Heart right ventricle (tissue), 16 donors: ENCODE measurements around the gene EXOC8. TPM values are rescaled to one million over a fixed set of nuclear protein-coding genes. Genes with fewer than 3 reads are reported as not detected.

Experiments used
- ATAC-seq, 8 donors: fragments of 200-7000 bp; cut with Tn5 transposase; one replicate each; pipeline ENCODE4 v1.9.1; 2020; ENCODE audit warnings: mild to moderate bottlenecking in 8 of 8, moderate library complexity in 8 of 8, moderate number of reproducible peaks in 1 of 8
- DNase-seq, 2 donors: peaks; one replicate each; pipeline ENCODE4 v3.0.0-alpha.2; 2020
- H3K27ac ChIP-seq, 10 donors: fragments of 200-600 bp; sonication (generic) in 2 of 10; one replicate each; pipeline versions ENCODE4 v1.5.0 to v1.8.0; 2020 to 2022; ENCODE audit warnings: mild to moderate bottlenecking in 3 of 10
- H3K27me3 ChIP-seq, 7 donors: fragments of 200-600 bp; one replicate each; pipeline ENCODE4 v1.8.0; 2021 to 2022; ENCODE audit warnings: mild to moderate bottlenecking in 2 of 7
- H3K36me3 ChIP-seq, 9 donors: fragments of 200-600 bp; sonication (generic) in 1 of 9; one replicate each; pipeline versions ENCODE4 v1.5.0 to v1.8.0; 2020 to 2022; ENCODE audit warnings: mild to moderate bottlenecking in 2 of 9
- H3K4me1 ChIP-seq, 9 donors: fragments of 200-600 bp; sonication (generic) in 1 of 9; one replicate each; pipeline versions ENCODE4 v1.5.0 to v1.8.0; 2020 to 2022; ENCODE audit warnings: mild to moderate bottlenecking in 4 of 9
- H3K4me3 ChIP-seq, 10 donors: fragments of 200-600 bp; sonication (generic) in 2 of 10; one replicate each; pipeline versions ENCODE4 v1.5.0 to v1.8.0; 2020 to 2022; ENCODE audit warnings: mild to moderate bottlenecking in 7 of 10, moderate library complexity in 2 of 10
- H3K9me3 ChIP-seq, 11 donors: fragments of 200-600 bp in 10 of 11; sonication (generic) in 2 of 11; one replicate each; pipeline versions ENCODE4 v1.5.0 to v1.8.0; 2013 to 2022; ENCODE audit warnings: mild to moderate bottlenecking in 2 of 11, control low read depth in 1 of 11, moderate library complexity in 1 of 11
- WGBS, 2 donors: extraction: QIAGEN DNeasy Blood & Tissue Kit; methylation state at CpG; one replicate each; pipeline ENCODE4 v1.1.7; 2013; ENCODE audit warnings: inconsistent platforms in 1 of 2; 5-methylcytosine and 5-hydroxymethylcytosine counted together
- intact Hi-C, 10 donors: fragments of 100-400 bp; cut with DNase I; formaldehyde crosslinking; loops; one replicate each; pipeline versions ENCODE4 v1.11.1 to v1.14.2; 2022
- polyA plus RNA-seq, 2 donors: library from polyadenylated mRNA; stranded (reverse); fragments of 200-250 nt; gene quantifications; one replicate each; pipeline ENCODE4 v1.2.3, GENCODE V29; 2013
- total RNA-seq, 10 donors: library from RNA; stranded (reverse); fragmentation: NEBNext Ultra II Directional in 3 of 10; extraction: Animal tissue kit (Norgen Biotek cat#: 25700) in 3 of 10; gene quantifications; one replicate each; pipeline versions ENCODE4 v1.2.1 to v1.2.4, GENCODE V29; 2021 to 2023
- TF ChIP-seq, protein P1 (sequence below), 9 donors: fragments of 200-600 bp; sonication (generic) in 2 of 9; IDR thresholded peaks; one replicate each; pipeline versions ENCODE4 v1.5.0 to v1.8.0; 2021 to 2022; ENCODE audit warnings: antibody characterized with exemption in 9 of 9, mild to moderate bottlenecking in 5 of 9, moderate library complexity in 1 of 9
- donor health status: Arrhythmogenic right ventricular cardiomyopathy.
- donor health status: ischemic (EF 13 %, LVEDD 7.1; RV severe dilation, severe dysfunction).
- donor health status: healthy with polysubstance abuse.
- donor health status: DM: no; HTN: yes; CAD: no.
- donor health status: DM: no; HTN: no; CAD: no.
- donor health status: ischemic (EF 25% LVEDD 6.9; RV normal size, moderate dysfunction).
- donor health status: ischemic (EF 25% LVEDD 5.7; RV mildly dilated, moderate dysfunction).
- donor health status: healthy.
- donor health status: DM: yes; HTN: yes; CAD: no.
- donor health status: Ischemic cardiomyopathy.
- donor health status: ischemic (EF 35%, LVEDD 5.7; RV mildly dilated, moderate dysfunction).
- donor health status: nonischemic (EF 11% LVEDD 7.7; RV severe dilation, severe dysfunction).
- donor health status: DM: yes; HTN: yes; CAD: no.
- donor health status: PGD.
- donor health status: ischemic (EF 29% LVEDD 5.4; RV normal size, mild dysfunction).
- donor health status: nonischemic (EF 23%, LVEDD 6.1; RV moderate dilation, normal function).

Gene EXOC8
- total and polyA plus RNA-seq, 12 donors: 3.5 to 16.7 (median 12.4) TPM

DNA sequence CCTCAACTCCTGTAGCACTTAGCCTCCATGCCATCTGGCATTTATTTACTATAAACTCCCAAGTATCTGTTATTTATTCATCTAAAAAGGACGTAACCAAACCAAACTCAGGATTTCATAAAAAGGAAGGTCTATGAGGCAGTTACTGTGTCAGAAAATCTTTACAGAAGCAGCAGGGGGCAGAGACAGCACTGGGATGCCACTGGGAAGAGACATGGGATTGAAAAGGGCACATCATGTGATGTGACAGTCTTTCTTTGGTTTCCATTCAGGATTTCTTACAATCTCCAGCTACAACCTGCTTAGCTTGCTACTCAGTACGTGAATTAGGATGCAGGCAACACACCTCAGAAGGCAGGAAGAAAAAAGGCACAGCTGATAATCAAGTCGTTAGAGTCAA is 31.6 kb upstream of the EXOC8 start:
- H3K4me1 ChIP-seq: peaks cover 0 to 26% (median 0%) of the 10 kb centered on the region in 9 donors

DNA sequence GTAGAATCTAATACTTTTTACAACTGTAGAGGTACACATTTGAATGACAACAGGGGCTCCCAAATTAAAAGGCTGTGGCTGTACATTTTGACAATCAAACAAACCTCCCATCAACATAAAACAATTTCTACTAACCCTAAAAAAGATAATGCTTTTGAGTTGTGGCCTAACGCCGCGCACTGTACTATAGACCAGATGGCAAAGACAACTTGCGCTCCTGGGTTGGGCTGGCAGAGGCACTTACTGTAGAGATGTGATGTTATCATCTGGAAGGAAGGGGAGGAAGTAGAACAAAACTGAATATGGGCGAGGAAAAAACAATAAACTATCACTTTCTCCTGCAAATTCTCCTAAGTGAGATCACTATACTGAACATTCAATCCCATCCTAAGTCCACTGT is 26.5 kb upstream of the EXOC8 start:
- Histone ChIP-seq H3K27ac (peak overlapping the region in 3 of 10 donors; percentile 4 to 29 (median 15)), H3K4me3 (no peak overlapping the region), H3K9me3 (no peaks in the 10 kb centered on the region), H3K4me1 (peaks cover 0 to 41% (median 14%) of the 10 kb centered on the region in 9 donors), H3K27me3 (no peaks in the 10 kb centered on the region), H3K36me3 (peaks cover 0 to 97% (median 16%) of the 10 kb centered on the region in 9 donors)
- TF ChIP-seq, protein P1, sequence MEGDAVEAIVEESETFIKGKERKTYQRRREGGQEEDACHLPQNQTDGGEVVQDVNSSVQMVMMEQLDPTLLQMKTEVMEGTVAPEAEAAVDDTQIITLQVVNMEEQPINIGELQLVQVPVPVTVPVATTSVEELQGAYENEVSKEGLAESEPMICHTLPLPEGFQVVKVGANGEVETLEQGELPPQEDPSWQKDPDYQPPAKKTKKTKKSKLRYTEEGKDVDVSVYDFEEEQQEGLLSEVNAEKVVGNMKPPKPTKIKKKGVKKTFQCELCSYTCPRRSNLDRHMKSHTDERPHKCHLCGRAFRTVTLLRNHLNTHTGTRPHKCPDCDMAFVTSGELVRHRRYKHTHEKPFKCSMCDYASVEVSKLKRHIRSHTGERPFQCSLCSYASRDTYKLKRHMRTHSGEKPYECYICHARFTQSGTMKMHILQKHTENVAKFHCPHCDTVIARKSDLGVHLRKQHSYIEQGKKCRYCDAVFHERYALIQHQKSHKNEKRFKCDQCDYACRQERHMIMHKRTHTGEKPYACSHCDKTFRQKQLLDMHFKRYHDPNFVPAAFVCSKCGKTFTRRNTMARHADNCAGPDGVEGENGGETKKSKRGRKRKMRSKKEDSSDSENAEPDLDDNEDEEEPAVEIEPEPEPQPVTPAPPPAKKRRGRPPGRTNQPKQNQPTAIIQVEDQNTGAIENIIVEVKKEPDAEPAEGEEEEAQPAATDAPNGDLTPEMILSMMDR (IDR thresholded peaks at IDR 0.05): no peak
- DNase-seq: no peak
- no peak for ATAC-seq
- 76 to 79% methylated on average over 5 of the region's 5 CpGs for WGBS, 2 donors
- intact Hi-C loops: loop anchor here in 2 of 10 donors (5.0 kb wide), 2 partner anchors 58 to 243 kb away; partner anchors contain the start of gene EGLN1 (in 1 of the 2)

More for the DNA sequence above, 31.6 kb upstream of the EXOC8 start:
- Histone ChIP-seq H3K27ac (peak overlapping the region in 1 of 10 donors; percentile 24), H3K36me3 (peaks cover 0 to 91% (median 19%) of the 10 kb centered on the region in 9 donors), H3K9me3 (no peaks in the 10 kb centered on the region), H3K27me3 (no peaks in the 10 kb centered on the region), H3K4me3 (no peak overlapping the region)
- TF ChIP-seq, protein P1 (IDR thresholded peaks at IDR 0.05): peak in 4 of 9 donors; percentile 4 to 21 (median 17)
- 68% methylated on average over 3 of the region's 3 CpGs for WGBS, 2 donors
- intact Hi-C loops: loop anchor here in 3 of 10 donors (5.0 kb wide), 2 partner anchors 48 to 53 kb away; partner anchors contain the start of gene EGLN1 (in 1 of the 3)
- ATAC-seq: no peak
- no peak for DNase-seq

- DNase-seq (no peak), ATAC-seq (no peak)
- no peak overlapping the region for H3K4me3 ChIP-seq
- TF ChIP-seq, protein P1 (IDR thresholded peaks at IDR 0.05): no peak
- no peaks in the 10 kb centered on the region for H3K27me3 ChIP-seq
- H3K36me3 ChIP-seq: peaks cover 0 to 92% (median 16%) of the 10 kb centered on the region in 9 donors
- peaks cover 0 to 39% (median 15%) of the 10 kb centered on the region in 9 donors for H3K4me1 ChIP-seq
- intact Hi-C loops: loop anchor here in 2 of 10 donors (5.0 kb wide), 2 partner anchors 59 to 244 kb away; partner anchors contain the start of gene EGLN1 (in 1 of the 2)
- peak overlapping the region in 2 of 10 donors; percentile 15 to 29 for H3K27ac ChIP-seq
- no peaks in the 10 kb centered on the region for H3K9me3 ChIP-seq
- 73 to 80% methylated on average over 1 of the region's 1 CpG for WGBS, 2 donors
Observed at GRCh38 chr1:231363624-231364023, 26.0 kb upstream of the EXOC8 start.

DNA sequence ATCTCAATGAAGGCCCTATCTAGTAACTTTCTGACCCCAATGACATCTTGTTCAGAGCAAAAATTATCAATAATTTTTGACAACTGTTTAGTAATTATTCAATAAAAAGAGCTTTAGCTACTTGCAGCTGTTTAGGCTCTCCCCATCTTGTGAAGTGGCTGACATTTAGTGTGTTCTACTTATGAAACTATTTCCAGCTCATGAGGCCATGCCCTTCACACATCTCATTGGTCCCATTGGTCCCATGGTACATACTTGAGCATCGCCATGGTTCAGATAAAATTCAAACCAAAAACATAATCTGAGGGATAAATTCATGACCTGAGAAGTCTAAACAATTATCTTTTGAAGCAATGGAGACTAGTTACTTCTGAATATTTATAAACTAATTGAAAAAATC is 24.7 kb upstream of the EXOC8 start:
- H3K9me3 ChIP-seq: no peaks in the 10 kb centered on the region
- TF ChIP-seq, protein P1 (IDR thresholded peaks at IDR 0.05): no peak
- intact Hi-C loops: loop anchor here in 2 of 10 donors (5.0 kb wide), 2 partner anchors 60 to 245 kb away; partner anchors contain the start of gene EGLN1 (in 1 of the 2)
- peak in 5 of 8 donors; percentile 71 to 82 (median 77) for ATAC-seq
- WGBS, 2 donors: 37 to 50% methylated on average over 1 of the region's 1 CpG
- no peaks in the 10 kb centered on the region for H3K27me3 ChIP-seq
- H3K4me3 ChIP-seq: no peak overlapping the region
- H3K27ac ChIP-seq: peak overlapping the region in 3 of 10 donors; percentile 22 to 56 (median 29)
- DNase-seq: no peak
- peaks cover 0 to 51% (median 27%) of the 10 kb centered on the region in 9 donors for H3K4me1 ChIP-seq
- H3K36me3 ChIP-seq: peaks cover 0 to 80% (median 8%) of the 10 kb centered on the region in 9 donors
